Stimulated activated CD4-positive, alpha-beta T cell treated with anti-CD3 and anti-CD28 coated beads, Interleukin-4, amount 100 ng/mL, for 24 hours (primary cell): ENCODE measurements around the gene ZNF714.
A peak's percentile ranks its signal among the peaks of the same experiment; 100 is the strongest.
"Not testable (repeated sequence)": the region's sequence is repeated elsewhere in the genome, so short reads cannot be mapped to it uniquely, and the experiment has no call there.

Experiments
- DNase-seq: peaks from one replicate; pipeline ENCODE4 v3.0.0-alpha.2; 2020

The ZNF714 gene

GRCh38 chr19:21133633-21134032, 51.6 kb downstream of the ZNF714 start:
- no peak for DNase-seq

DNA sequence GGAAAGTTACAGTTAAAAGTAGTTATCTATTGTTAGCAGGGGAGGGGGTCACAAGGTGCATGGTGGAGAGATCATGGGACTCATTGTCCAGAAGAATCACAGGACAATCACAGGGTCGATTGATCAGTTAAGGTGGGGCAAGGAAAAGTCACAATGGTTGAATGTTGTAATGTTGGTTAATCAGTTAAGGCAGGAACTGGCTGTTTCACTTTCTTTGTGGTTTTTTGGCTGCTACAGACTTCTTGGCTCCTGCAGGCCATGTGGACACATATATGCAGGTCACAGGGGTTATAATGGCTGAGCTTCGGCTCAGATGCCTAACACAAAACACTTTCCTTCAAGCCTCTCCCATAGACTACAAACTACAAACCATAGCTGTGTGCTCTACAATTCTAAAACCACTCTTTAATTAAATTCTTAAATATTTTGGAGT, 52.9 kb downstream of the ZNF714 start:
- no peak for DNase-seq

DNA sequence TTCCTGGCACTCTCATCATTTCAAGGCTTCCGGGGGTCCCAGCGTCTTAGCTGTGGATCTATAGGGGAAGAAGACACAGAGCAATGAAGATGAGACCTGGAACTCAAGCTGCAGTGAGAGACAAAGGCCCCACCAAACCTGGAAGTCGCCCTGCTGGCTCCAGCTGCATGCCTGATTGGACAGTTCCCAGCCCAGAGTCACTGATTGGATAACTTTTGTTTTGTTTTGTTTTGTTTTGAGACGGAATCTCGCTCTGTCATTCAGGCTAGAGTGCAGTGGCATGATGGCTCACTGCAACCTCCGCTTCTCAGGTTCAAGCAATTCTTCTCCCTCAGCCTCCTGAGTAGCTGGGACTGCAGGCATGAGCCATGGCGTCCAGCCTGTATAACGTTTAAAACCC, 53.4 kb downstream of the ZNF714 start:
- no peak for DNase-seq

DNA sequence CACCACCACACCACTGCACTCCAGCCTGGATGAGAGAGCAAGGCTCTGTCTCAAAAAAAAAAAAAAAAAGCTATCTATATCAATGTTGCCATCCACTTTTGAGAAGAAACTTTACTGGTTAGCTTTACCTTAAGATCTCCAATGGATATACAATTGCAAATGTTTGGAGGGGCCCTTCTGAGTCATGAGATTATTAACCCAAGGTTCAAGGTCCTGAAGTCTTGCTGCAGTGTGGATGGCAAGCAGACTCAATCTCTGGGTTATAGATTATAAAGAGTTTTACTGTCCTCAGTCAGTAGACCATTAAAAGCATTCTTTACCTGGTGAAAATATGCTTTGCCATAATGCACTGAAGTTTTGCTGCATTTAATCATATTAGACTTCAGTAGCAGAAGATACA, 56.1 kb downstream of the ZNF714 start:
- no peak for DNase-seq

- DNase-seq, result not testable (repeated sequence)
Measured at GRCh38 chr19:21141006-21141405, 59.0 kb downstream of the ZNF714 start.

DNA sequence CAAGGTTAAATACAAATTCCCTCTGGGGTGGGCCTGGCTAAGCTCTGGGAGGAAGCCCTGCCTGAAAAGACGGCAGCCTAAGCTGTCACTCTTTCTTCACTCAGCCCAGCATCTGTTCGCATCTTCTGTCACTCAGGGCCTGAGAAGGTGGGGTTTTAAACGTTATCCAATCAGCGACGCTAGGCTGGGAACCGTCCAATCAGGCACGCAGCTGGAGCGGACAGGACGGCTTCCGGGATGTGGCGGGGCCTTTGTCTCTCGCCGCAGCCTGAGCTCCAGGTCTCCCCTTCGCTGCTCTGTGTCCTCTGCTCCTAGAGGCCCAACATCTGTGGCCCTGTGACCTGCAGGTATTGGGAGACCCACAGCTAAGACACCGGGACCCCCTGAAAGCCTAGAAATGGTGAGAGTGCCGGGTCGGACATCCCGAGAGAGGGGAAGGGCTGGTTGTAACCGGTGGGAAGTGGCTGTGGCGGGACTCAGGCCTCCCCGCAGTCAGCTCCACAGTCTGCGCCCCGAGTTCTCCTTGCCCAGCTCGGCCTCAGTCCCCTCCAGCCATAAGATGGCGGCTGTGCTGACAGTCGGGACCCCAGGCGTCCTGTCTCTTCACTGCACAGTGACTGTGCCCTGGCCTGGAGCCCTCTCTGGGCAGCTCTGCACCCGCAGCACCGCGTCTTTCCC, 59.9 kb downstream of the ZNF714 start, which contains the start of gene ZNF431:
Gene ZNF431 (plus strand): TSS at position 254 of the 678 bp plus-strand sequence. CDS start 144 bp downstream, at position 398.
- DNase-seq, result peak; percentile 91

- DNase-seq, result no peak
Measured at GRCh38 chr19:21143428-21143827, 61.4 kb downstream of the ZNF714 start.

- DNase-seq, result peak; percentile 8
Measured at GRCh38 chr19:21143854-21144253, 61.9 kb downstream of the ZNF714 start.

- no peak for DNase-seq
Measured at GRCh38 chr19:21147540-21147939, 65.5 kb downstream of the ZNF714 start.

GRCh38 chr19:21148681-21149080, 66.7 kb downstream of the ZNF714 start:
- no peak for DNase-seq

DNA sequence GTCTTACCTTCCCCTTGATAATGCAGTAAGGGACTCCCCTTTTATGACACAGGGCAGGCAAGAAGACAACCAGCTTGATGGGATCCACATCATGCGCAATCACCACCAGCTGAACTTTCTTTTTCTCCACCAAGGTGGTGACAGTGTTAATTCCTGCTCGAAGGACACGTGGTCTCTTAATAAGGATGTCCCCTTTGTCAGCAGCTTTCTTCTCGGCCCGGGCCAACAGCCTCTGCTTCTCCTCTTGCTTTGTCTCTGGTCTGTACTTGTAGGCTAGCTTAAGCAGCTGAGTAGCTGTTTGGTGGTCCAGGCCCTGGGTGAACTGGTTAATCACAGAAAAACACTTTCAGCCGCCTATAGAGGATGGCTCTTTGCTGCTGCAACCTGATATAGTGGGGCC, 67.9 kb downstream of the ZNF714 start:
- no peak for DNase-seq

GRCh38 chr19:21151460-21151859, 69.5 kb downstream of the ZNF714 start:
- DNase-seq, result no peak

DNA sequence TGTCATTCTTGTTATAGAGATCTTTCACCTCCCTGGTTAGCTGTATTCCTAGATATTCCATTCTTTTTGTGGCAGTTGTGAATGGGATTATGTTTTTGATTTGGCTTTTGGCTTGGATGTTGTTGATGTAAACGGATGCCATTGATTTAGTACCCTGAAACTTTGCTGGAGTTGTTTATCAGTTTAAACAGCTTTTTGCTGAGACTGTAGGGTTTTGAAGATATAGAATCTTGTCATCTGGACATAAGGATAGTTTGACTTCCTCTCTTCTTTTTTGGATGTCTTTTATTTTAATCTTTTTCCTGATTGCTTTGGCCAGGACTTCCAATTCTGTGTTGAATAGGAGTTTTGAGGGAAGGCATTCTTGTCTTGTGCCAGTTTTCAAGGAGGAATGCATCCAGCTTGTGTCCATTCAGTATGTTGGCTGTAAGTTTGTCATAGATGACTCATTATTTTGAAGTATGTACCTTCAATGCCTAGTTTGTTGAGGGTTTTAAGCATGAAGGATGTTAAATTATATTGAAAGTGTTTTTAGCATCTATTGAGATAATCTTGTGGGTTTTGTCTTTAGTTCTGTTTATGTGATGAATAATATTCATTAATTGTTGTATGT, 76.6 kb downstream of the ZNF714 start:
- DNase-seq, result no peak

- no peak for DNase-seq
Measured at GRCh38 chr19:21164541-21164940, 82.5 kb downstream of the ZNF714 start.

DNA sequence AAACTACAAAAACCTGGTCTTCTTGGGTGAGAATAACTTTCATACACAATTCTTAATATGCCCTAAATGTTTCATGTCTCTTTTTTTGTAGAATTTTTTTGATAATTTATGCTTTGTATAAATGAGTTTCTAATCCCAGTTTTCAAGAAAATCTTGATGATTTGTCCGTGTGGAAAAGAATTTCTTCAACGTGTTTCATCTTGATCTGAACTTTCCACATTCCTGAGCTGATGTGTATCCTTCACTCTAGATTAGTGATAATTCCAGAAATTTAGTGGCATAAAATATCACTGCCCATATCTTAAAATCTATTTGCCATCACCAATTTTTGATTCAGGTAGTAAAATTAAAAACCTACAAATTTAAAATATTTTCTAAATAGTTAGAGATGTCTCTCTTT, 84.4 kb downstream of the ZNF714 start:
- no peak for DNase-seq
